ENCODE results near the gene SLC25A52.

Gene SLC25A52

DNA sequence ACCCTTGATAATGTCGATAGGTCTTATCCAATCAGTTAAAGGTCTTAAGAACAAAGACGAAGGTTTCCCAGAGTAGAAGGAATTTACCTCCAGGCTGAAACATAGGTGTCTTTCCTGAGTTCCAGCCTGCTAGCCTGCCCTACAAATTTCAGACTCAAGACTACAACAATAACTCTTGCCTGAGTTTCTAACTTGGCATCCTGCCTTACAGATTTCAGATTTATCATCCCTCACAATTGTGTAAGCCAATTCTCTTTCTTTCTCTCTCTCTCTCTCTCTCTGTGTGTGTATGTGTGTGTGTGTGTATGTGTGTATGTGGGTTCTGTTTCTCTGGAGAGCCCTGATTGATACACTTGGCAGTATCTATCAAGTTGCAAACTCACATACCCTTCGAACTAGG is 39.1 kb downstream of the SLC25A52 start:
- TF ChIP-seq, protein P1, sequence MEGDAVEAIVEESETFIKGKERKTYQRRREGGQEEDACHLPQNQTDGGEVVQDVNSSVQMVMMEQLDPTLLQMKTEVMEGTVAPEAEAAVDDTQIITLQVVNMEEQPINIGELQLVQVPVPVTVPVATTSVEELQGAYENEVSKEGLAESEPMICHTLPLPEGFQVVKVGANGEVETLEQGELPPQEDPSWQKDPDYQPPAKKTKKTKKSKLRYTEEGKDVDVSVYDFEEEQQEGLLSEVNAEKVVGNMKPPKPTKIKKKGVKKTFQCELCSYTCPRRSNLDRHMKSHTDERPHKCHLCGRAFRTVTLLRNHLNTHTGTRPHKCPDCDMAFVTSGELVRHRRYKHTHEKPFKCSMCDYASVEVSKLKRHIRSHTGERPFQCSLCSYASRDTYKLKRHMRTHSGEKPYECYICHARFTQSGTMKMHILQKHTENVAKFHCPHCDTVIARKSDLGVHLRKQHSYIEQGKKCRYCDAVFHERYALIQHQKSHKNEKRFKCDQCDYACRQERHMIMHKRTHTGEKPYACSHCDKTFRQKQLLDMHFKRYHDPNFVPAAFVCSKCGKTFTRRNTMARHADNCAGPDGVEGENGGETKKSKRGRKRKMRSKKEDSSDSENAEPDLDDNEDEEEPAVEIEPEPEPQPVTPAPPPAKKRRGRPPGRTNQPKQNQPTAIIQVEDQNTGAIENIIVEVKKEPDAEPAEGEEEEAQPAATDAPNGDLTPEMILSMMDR (conservative IDR thresholded peaks at IDR 0.05; ENCODE audit: low read depth, low read length): no peak

DNA sequence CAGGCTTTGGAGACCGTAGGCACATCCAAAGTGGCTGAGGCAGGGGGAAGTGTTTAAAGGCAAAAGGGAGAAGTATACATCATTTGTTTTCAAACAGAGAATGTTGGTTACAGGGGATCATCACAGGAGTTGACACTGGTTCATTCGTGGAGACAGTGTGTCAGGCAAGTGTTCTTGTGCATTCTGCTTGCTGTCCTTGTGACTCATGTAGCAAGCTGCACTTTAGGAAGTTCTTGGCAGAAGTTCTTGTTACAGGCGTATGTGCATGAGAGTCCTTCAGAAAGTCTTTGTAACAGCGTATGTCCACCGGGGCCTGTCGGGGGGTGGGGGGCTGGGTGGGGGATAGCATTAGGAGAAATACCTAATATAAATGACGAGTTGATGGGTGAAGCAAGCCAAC is 39.8 kb downstream of the SLC25A52 start:
- no peaks in the 10 kb centered on the region for H3K79me2 ChIP-seq (ENCODE audit: insufficient read depth, low read depth)
- H3K36me3 ChIP-seq (ENCODE audit: insufficient read depth): no peaks in the 10 kb centered on the region
- no peak overlapping the region for H3K27ac ChIP-seq
- no peak overlapping the region for H3K9ac ChIP-seq
- no peak overlapping the region for H3K4me3 ChIP-seq (IDR thresholded peaks at IDR 0.05; ENCODE audit: insufficient read depth, low read depth, low read length)
- no peak overlapping the region for H3K4me2 ChIP-seq
- no peak overlapping the region for H2AFZ ChIP-seq (ENCODE audit: low read depth)
- H4K20me1 ChIP-seq (ENCODE audit: insufficient read depth): no peaks in the 10 kb centered on the region
- TF ChIP-seq, protein P1 (conservative IDR thresholded peaks at IDR 0.05; ENCODE audit: low read depth, low read length): no peak
- no peaks in the 10 kb centered on the region for H3K4me1 ChIP-seq (ENCODE audit: low read depth, poor library complexity, severe bottlenecking)
- H3K27me3 ChIP-seq (ENCODE audit: insufficient read depth, low read depth): no peaks in the 10 kb centered on the region

More for the DNA sequence above, 39.1 kb downstream of the SLC25A52 start:
- H4K20me1 ChIP-seq (ENCODE audit: insufficient read depth): no peaks in the 10 kb centered on the region
- no peak overlapping the region for H2AFZ ChIP-seq (ENCODE audit: low read depth)
- no peaks in the 10 kb centered on the region for H3K4me1 ChIP-seq (ENCODE audit: low read depth, poor library complexity, severe bottlenecking)
- H3K4me2 ChIP-seq: no peak overlapping the region
- no peak overlapping the region for H3K27ac ChIP-seq
- no peaks in the 10 kb centered on the region for H3K27me3 ChIP-seq (ENCODE audit: insufficient read depth, low read depth)
- no peaks in the 10 kb centered on the region for H3K36me3 ChIP-seq (ENCODE audit: insufficient read depth)
- no peaks in the 10 kb centered on the region for H3K79me2 ChIP-seq (ENCODE audit: insufficient read depth, low read depth)
- H3K9ac ChIP-seq: no peak overlapping the region
- H3K4me3 ChIP-seq (IDR thresholded peaks at IDR 0.05; ENCODE audit: insufficient read depth, low read depth, low read length): no peak overlapping the region

DNA sequence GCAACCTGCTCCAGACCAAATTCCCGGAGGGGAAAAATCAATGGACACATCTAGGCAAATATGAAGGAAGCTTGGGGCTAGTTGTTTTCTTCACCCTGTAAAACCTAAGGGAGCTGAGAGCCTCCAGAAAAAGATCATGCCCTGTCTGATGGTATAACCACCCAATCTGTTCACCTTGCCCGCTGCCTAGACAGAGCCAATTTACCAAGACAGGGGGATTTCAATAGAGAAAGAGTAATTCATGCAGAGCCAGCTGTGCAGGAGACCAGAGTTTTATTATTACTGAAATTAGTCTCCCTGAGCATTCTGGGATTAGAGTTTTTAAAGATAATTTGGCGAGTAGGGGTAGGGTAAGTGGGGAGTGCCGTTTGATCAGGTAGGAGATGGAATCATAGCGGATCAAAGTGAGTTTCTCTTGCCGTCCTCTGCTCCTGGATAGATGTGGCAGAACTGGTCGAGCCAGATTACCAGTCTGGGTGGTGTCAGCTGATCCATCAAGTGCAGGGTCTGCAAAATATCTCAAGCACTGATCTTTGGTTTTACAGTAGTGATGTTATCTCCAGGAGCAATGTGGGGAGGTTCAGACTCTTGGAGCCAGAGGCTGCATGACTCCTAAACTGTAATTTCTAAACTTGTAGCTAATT is 41.2 kb downstream of the SLC25A52 start:
- Histone ChIP-seq H2AFZ (ENCODE audit: low read depth) (no peak overlapping the region), H4K20me1 (ENCODE audit: insufficient read depth) (no peaks in the 10 kb centered on the region), H3K4me2 (no peak overlapping the region), H3K79me2 (ENCODE audit: insufficient read depth, low read depth) (no peaks in the 10 kb centered on the region), H3K27me3 (ENCODE audit: insufficient read depth, low read depth) (no peaks in the 10 kb centered on the region), H3K36me3 (ENCODE audit: insufficient read depth) (no peaks in the 10 kb centered on the region), H3K9ac (no peak overlapping the region), H3K4me3 (IDR thresholded peaks at IDR 0.05; ENCODE audit: insufficient read depth, low read depth, low read length) (no peak overlapping the region), H3K27ac (no peak overlapping the region), H3K4me1 (ENCODE audit: low read depth, poor library complexity, severe bottlenecking) (no peaks in the 10 kb centered on the region)
- TF ChIP-seq, protein P1 (conservative IDR thresholded peaks at IDR 0.05; ENCODE audit: low read depth, low read length): no peak

DNA sequence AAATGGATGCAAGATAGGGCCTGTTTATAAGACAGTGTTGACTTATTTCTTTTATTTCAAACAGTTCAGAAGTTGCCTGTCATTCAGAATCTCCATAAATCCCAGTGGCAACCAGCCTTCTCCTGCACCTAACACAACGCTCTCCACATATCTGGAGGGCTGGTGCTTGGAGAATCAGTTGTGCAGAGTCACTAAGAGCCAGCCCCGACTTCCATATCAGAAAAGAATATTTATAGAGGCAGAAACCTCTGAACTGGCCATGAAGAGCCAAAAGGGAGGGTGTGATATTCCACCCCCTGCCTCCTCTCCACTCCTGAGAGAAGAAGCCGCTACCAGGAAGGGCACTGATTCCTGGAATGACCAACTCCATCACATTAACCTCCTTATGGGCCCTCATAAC is 42.3 kb downstream of the SLC25A52 start:
- no peak overlapping the region for H3K4me3 ChIP-seq (IDR thresholded peaks at IDR 0.05; ENCODE audit: insufficient read depth, low read depth, low read length)
- H3K79me2 ChIP-seq (ENCODE audit: insufficient read depth, low read depth): no peaks in the 10 kb centered on the region
- TF ChIP-seq, protein P1 (conservative IDR thresholded peaks at IDR 0.05; ENCODE audit: low read depth, low read length): no peak
- no peak overlapping the region for H2AFZ ChIP-seq (ENCODE audit: low read depth)
- no peak overlapping the region for H3K27ac ChIP-seq
- H4K20me1 ChIP-seq (ENCODE audit: insufficient read depth): no peaks in the 10 kb centered on the region
- no peaks in the 10 kb centered on the region for H3K4me1 ChIP-seq (ENCODE audit: low read depth, poor library complexity, severe bottlenecking)
- H3K9ac ChIP-seq: no peak overlapping the region
- H3K36me3 ChIP-seq (ENCODE audit: insufficient read depth): no peaks in the 10 kb centered on the region
- H3K4me2 ChIP-seq: no peak overlapping the region
- H3K27me3 ChIP-seq (ENCODE audit: insufficient read depth, low read depth): no peaks in the 10 kb centered on the region
